Ishikawa (cell line): ENCODE results near the gene ANKMY1.

Experiments
- CEBPB ChIP-seq: IDR thresholded peaks from 2 replicates; pipeline ENCODE4 v1.6.1; 2012
- CREB1 ChIP-seq: IDR thresholded peaks from 2 replicates; pipeline ENCODE4 v1.6.1; 2012; ENCODE audit warnings: low read depth
- EGR1 ChIP-seq: IDR thresholded peaks from 2 replicates; pipeline ENCODE4 v1.6.1; 2012
- MAX ChIP-seq: IDR thresholded peaks from 2 replicates; pipeline ENCODE4 v1.6.1; 2012
- NFIC ChIP-seq: IDR thresholded peaks from 2 replicates; pipeline ENCODE4 v1.6.1; 2012
- RAD21 ChIP-seq: IDR thresholded peaks from 2 replicates; pipeline ENCODE4 v1.6.1; 2012; ENCODE audit warnings: low read depth
- REST ChIP-seq: IDR thresholded peaks from 2 replicates; pipeline ENCODE4 v1.6.1; 2012; ENCODE audit warnings: low read depth, mild to moderate bottlenecking
- YY1 ChIP-seq: IDR thresholded peaks from 2 replicates; pipeline ENCODE4 v1.6.1; 2012; ENCODE audit warnings: low read depth

GRCh38 chr2:240479111-240479501, 78.7 kb downstream of the ANKMY1 start:
- no peak for TF ChIP-seq REST
- TF ChIP-seq MAX: no peak
- no peak for TF ChIP-seq NFIC
- no peak for TF ChIP-seq CREB1
- TF ChIP-seq CEBPB: no peak
- no peak for TF ChIP-seq RAD21
- no peak for TF ChIP-seq EGR1
- no peak for TF ChIP-seq YY1
